ENCODE measurements around the gene LPP. TPM values are rescaled to one million over a fixed set of nuclear protein-coding genes. Genes with fewer than 3 reads are reported as not detected.

Gene LPP
- total and polyA plus RNA-seq, 9 of the 15 experiments (the other 6 are each of a cell fraction or from before 2014, with no cell fraction given), result 0.07 to 0.18 TPM; not detected in 7

GRCh38 chr3:188662795-188663194 is 508.8 kb downstream of the LPP start:
- in situ Hi-C loops (cut with MboI), result no loop called here
- no peak for FAIRE-seq
- Histone ChIP-seq H2AFZ (ENCODE audit: low read depth, low read length) (no peak overlapping the region), H3K4me2 (ENCODE audit: insufficient read depth, low read length) (no peak overlapping the region), H3K27me3 (ENCODE audit: control insufficient read depth in 2 of 2, insufficient read depth in 2 of 2, low read length in 2 of 2) (no peaks in the 10 kb centered on the region), H3K4me3 (no peak overlapping the region), H3K36me3 (ENCODE audit: control insufficient read depth, insufficient read depth, low read length) (no peaks in the 10 kb centered on the region), H3K79me2 (ENCODE audit: control insufficient read depth, insufficient read depth, low read length) (no peaks in the 10 kb centered on the region), H3K9me1 (ENCODE audit: control insufficient read depth, insufficient read depth, low read length) (no peaks in the 10 kb centered on the region), H3K27ac (ENCODE audit: extremely low read depth, low read depth, low read length) (no peak overlapping the region), H3K4me1 (replicated peaks in 1 of 2; ENCODE audit: control insufficient read depth in 2 of 2, insufficient read depth in 2 of 2, low read length in 2 of 2) (no peaks in the 10 kb centered on the region), H4K20me1 (replicated peaks; ENCODE audit: control insufficient read depth, insufficient read depth, low read length) (no peaks in the 10 kb centered on the region), H3K9me3 (replicated peaks; ENCODE audit: control insufficient read depth, insufficient read depth, low read depth, low read length) (no peaks in the 10 kb centered on the region), H3K9ac (ENCODE audit: insufficient read depth in 1 of 2, low read depth in 2 of 2, low read length in 2 of 2) (no peak overlapping the region)
- BruUV-seq (replicated peaks), result no TSS peak
- ChIA-PET POLR2A (interaction anchor here (0.6 kb wide), 1 partner anchor 360 kb away, joined by 4 read pairs; no protein-coding TSS in a partner anchor), CTCF (ENCODE audit: low intra/inter-chr PET ratio) (no interaction called here)
- no peak for ATAC-seq
- DNase-seq (ENCODE audit: extremely low read depth in 1 of 4, low spot score in 3 of 4), result no peak
- 0% methylated on average over 2 of the region's 2 CpGs for WGBS (ENCODE audit: insufficient coverage, low coverage, missing lambda C conversion rate)
- TF ChIP-seq ZNF778 (CRISPR knock-in tag; IDR thresholded peaks at IDR 0.05) (no peak), ZNF436 (CRISPR knock-in tag; IDR thresholded peaks at IDR 0.05) (no peak), ZNF764 (CRISPR knock-in tag; IDR thresholded peaks at IDR 0.05; ENCODE audit: low read depth) (no peak), MCM5 (IDR thresholded peaks at IDR 0.05; ENCODE audit: low read depth) (no peak), AFF1 (IDR thresholded peaks at IDR 0.05; ENCODE audit: low read depth in 1 of 2, partially characterized antibody in 2 of 2) (no peak), NCOA4 (IDR thresholded peaks at IDR 0.05; ENCODE audit: partially characterized antibody) (no peak), MBD2 (IDR thresholded peaks at IDR 0.05; ENCODE audit: borderline replicate concordance, low read depth) (no peak), SMARCA5 (IDR thresholded peaks at IDR 0.05) (no peak), IRF2 (CRISPR knock-in tag; IDR thresholded peaks at IDR 0.05) (no peak), IRF1 (CRISPR knock-in tag; IDR thresholded peaks at IDR 0.05; ENCODE audit: borderline replicate concordance) (no peak), XRCC3 (IDR thresholded peaks at IDR 0.05) (no peak), ARID3A (IDR thresholded peaks at IDR 0.05; ENCODE audit: borderline replicate concordance, low read depth, low read length) (no peak), CCNT2 (IDR thresholded peaks at IDR 0.05; ENCODE audit: borderline replicate concordance, extremely low read depth, insufficient read length, low read depth, low read length) (no peak), SPI1 (IDR thresholded peaks at IDR 0.05; ENCODE audit: borderline replicate concordance, low read depth, low read length) (no peak), FOXJ2 (tag; IDR thresholded peaks at IDR 0.05) (no peak), GATAD2B (IDR thresholded peaks at IDR 0.05; ENCODE audit: borderline replicate concordance) (no peak), RBM25 (IDR thresholded peaks at IDR 0.05; ENCODE audit: low read depth, low read length, severe bottlenecking) (no peak)
- intact Hi-C loops (cut with micrococcal nuclease), result no loop called here

Measured in K562 (cell line).